OCI-LY3 (cell line): Measurements from ENCODE around the gene SLC44A1.
A peak's percentile ranks its signal among the peaks of the same experiment; 100 is the strongest.

Source experiments
- H2AFZ ChIP-seq: fragments of 200-600, 300-600 bp; shearing (Covaris generic); 2 replicates; pipeline ENCODE4 v1.6.0; 2014; ENCODE audit warnings: antibody characterized with exemption, low read depth, low read length
- H3K27ac ChIP-seq: fragments of 200-600, 300-600 bp; sonication (generic); 2 replicates; pipeline ENCODE4 v1.5.1; 2014; ENCODE audit warnings: mild to moderate bottlenecking, low read length, moderate library complexity, mixed read lengths
- H3K27me3 ChIP-seq: fragments of 200-600, 300-600 bp; sonication (generic); 2 replicates; pipeline ENCODE4 v1.6.1; 2014; ENCODE audit warnings: low read depth, low read length, mixed read lengths
- H3K36me3 ChIP-seq: fragments of 200-600, 300-600 bp; sonication (generic); replicated peaks from 2 replicates; pipeline ENCODE3; 2014; ENCODE audit warnings: low read depth, low read length, mixed read lengths
- H3K4me1 ChIP-seq: fragments of 300-600, 200-600 bp; sonication (generic); 2 replicates; pipeline ENCODE4 v1.6.1; 2014; ENCODE audit warnings: low read length, mixed read lengths
- H3K4me2 ChIP-seq: fragments of 200-600, 300-600 bp; sonication (generic); 2 replicates; pipeline ENCODE4 v1.6.1; 2014; ENCODE audit warnings: low read length, mixed read lengths
- H3K4me3 ChIP-seq: fragments of 300-600, 200-600 bp; sonication (generic); 2 replicates; pipeline ENCODE4 v1.5.1; 2014; ENCODE audit warnings: antibody characterized with exemption, mild to moderate bottlenecking, low read length, moderate library complexity
- H3K79me2 ChIP-seq: fragments of 300-600, 200-600 bp; shearing (Covaris generic); 2 replicates; pipeline ENCODE4 v1.6.1; 2014; ENCODE audit warnings: mild to moderate bottlenecking, low read length, mixed read lengths
- H3K9ac ChIP-seq: fragments of 300-600, 200-600 bp; shearing (Covaris generic); 2 replicates; pipeline ENCODE4 v1.6.0; 2014; ENCODE audit warnings: mild to moderate bottlenecking, low read length, moderate library complexity
- H3K9me3 ChIP-seq: fragments of 200-600, 300-600 bp; shearing (Covaris generic); 2 replicates; pipeline ENCODE4 v1.6.1; 2014; ENCODE audit warnings: low read length, mixed read lengths; ENCODE audit not compliant: insufficient read depth
- H4K20me1 ChIP-seq: fragments of 200-600, 300-600 bp; sonication (generic); 2 replicates; pipeline ENCODE4 v1.6.1; 2016; ENCODE audit warnings: low read length, mixed read lengths; ENCODE audit not compliant: insufficient read depth
- EZH2phosphoT487 ChIP-seq: fragments of 200-600 bp; shearing (Covaris generic); IDR thresholded peaks from 2 replicates; pipeline ENCODE4 v1.6.1; 2018; ENCODE audit warnings: antibody characterized with exemption, mixed run types, low read depth
- TF ChIP-seq, protein P1 (sequence below): fragments of 200-600, 300-600 bp; sonication (generic); IDR thresholded peaks from 2 replicates; pipeline ENCODE4 v1.5.1; 2014; ENCODE audit warnings: antibody characterized with exemption, low read length, low read depth

Gene SLC44A1

DNA sequence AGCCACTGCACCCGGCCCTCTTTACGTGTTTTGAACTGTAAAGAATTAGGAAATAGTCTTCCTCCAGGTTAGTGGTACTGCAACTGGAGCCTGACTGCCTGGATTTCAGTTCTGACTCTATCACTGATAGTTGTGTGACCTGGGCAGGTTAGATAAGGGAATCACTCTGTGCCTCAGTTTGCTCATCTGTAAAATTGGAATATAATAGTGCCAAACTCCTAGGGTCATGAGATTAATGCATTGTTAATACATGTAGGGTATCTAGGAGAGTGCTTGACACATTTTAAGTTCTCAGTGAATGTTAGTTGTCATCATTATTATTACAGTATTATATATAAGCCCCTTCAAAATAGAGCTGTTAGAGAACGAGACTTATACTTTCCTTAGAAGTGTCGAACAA, 130.9 kb downstream of the SLC44A1 start:
- no peak for TF ChIP-seq EZH2phosphoT487
- TF ChIP-seq, protein P1, sequence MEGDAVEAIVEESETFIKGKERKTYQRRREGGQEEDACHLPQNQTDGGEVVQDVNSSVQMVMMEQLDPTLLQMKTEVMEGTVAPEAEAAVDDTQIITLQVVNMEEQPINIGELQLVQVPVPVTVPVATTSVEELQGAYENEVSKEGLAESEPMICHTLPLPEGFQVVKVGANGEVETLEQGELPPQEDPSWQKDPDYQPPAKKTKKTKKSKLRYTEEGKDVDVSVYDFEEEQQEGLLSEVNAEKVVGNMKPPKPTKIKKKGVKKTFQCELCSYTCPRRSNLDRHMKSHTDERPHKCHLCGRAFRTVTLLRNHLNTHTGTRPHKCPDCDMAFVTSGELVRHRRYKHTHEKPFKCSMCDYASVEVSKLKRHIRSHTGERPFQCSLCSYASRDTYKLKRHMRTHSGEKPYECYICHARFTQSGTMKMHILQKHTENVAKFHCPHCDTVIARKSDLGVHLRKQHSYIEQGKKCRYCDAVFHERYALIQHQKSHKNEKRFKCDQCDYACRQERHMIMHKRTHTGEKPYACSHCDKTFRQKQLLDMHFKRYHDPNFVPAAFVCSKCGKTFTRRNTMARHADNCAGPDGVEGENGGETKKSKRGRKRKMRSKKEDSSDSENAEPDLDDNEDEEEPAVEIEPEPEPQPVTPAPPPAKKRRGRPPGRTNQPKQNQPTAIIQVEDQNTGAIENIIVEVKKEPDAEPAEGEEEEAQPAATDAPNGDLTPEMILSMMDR = no peak
- no peaks in the 10 kb centered on the region for H3K27me3 ChIP-seq
- no peak overlapping the region for H3K9ac ChIP-seq
- no peak overlapping the region for H3K4me3 ChIP-seq
- no peak overlapping the region for H3K4me2 ChIP-seq
- no peak overlapping the region for H2AFZ ChIP-seq
- H3K36me3 ChIP-seq = peaks cover 7% of the 10 kb centered on the region
- H3K9me3 ChIP-seq = no peaks in the 10 kb centered on the region
- H3K27ac ChIP-seq = no peak overlapping the region
- no peaks in the 10 kb centered on the region for H3K79me2 ChIP-seq
- H3K4me1 ChIP-seq = no peaks in the 10 kb centered on the region; the same call in 1 of the 2 replicates
- H4K20me1 ChIP-seq = no peaks in the 10 kb centered on the region

DNA sequence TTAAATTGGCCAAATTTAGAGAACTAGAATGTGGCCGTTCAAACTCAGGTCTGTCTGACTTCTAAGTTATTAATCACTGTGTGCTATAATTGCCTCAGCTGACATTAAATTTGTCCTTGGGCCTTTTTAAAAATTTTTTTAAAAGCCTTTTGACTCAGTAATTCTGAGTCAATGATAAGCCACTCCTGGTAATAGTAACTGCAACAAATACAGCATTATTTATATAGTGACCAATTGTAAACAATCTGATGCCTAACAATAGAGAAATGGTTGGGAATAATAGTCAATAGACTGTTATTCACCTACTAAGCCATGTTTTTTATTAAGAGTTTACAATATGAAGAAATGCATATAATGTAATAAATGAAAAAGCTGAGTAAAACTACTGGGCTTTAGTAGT, 132.4 kb downstream of the SLC44A1 start:
- Histone ChIP-seq H3K4me1 (no peaks in the 10 kb centered on the region; the same call in 1 of the 2 replicates), H3K4me2 (no peak overlapping the region), H3K27ac (no peak overlapping the region), H4K20me1 (no peaks in the 10 kb centered on the region), H2AFZ (no peak overlapping the region), H3K27me3 (no peaks in the 10 kb centered on the region), H3K4me3 (no peak overlapping the region), H3K9ac (no peak overlapping the region), H3K9me3 (no peaks in the 10 kb centered on the region), H3K79me2 (no peaks in the 10 kb centered on the region), H3K36me3 (peaks cover 7% of the 10 kb centered on the region)
- TF ChIP-seq EZH2phosphoT487 = no peak
- TF ChIP-seq, protein P1 = no peak

DNA sequence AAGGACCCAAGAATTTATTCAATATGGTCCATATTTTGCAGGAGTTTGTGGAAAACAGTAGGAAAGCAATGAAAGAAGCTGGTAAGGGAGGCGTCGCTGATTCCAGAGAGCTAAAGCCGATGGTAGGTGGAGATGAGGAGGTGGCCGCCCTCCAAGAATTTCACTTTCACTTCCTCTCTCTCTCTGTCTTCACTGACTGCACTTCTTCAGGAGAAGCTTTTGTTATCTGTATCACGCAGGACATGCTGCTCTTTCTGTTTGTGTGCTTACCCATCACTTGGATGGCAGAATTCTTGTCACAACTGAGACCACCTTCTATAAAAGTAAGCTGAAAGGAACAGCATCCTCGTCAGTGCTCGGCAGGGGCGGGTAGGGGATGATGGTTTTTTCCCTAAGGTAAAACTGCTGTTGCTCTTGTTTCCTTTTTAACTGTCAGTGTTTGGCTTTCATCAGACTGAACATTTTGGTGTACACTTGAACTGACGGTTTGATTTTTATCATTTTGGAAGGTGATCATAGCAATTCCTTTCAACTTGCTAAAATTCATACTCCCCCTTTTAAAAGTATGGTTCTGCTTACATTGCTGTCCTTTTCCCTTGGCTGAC, 141.0 kb downstream of the SLC44A1 start:
- Histone ChIP-seq H3K27me3 (no peaks in the 10 kb centered on the region), H3K9me3 (no peaks in the 10 kb centered on the region), H4K20me1 (no peaks in the 10 kb centered on the region), H3K4me1 (peaks cover 14% of the 10 kb centered on the region), H3K27ac (no peak overlapping the region), H3K79me2 (no peaks in the 10 kb centered on the region), H3K4me3 (peak overlapping the region; percentile 67), H2AFZ (no peak overlapping the region), H3K4me2 (peak overlapping the region; percentile 81), H3K36me3 (peaks cover 16% of the 10 kb centered on the region), H3K9ac (peak overlapping the region; percentile 13; the same call in 1 of the 2 replicates)
- no peak for TF ChIP-seq EZH2phosphoT487
- TF ChIP-seq, protein P1 = no peak

DNA sequence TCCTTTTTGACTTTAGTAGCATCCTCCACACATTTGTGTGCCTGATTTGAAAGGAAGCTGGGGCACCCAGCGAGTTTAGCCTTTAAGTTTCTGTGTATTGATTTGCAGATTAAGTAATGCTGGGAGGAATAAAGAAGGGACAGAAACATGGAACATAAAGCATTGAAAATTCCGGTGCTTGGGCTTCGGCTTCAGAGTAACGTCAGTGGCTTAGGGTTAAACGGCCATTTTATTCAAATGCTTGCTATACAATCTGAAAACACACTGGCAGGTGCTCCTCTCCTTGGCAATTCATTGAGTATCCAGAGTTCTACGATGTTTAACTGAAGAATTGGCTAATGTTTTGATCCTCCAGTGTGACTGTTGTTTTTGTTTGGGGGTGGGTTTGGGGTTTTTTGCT, 145.3 kb downstream of the SLC44A1 start:
- Histone ChIP-seq H3K9me3 (no peaks in the 10 kb centered on the region), H3K27me3 (no peaks in the 10 kb centered on the region), H3K79me2 (no peaks in the 10 kb centered on the region), H3K27ac (no peak overlapping the region), H3K4me3 (no peak overlapping the region), H4K20me1 (no peaks in the 10 kb centered on the region), H3K9ac (no peak overlapping the region), H3K4me2 (no peak overlapping the region), H3K4me1 (peaks cover 22% of the 10 kb centered on the region), H3K36me3 (peaks cover 11% of the 10 kb centered on the region), H2AFZ (no peak overlapping the region)
- TF ChIP-seq, protein P1 = no peak
- no peak for TF ChIP-seq EZH2phosphoT487
